Posterior cingulate gyrus (tissue), 11 donors: ENCODE measurements around the gene ANXA4.
"Not testable (repeated sequence)": the region's sequence is repeated elsewhere in the genome, so short reads cannot be mapped to it uniquely, and the experiment has no call there.

Source experiments
- DNase-seq, 10 donors: peaks; one replicate each; pipeline versions ENCODE4 v3.0.0 to v3.0.0-alpha.2; 2020 to 2021; ENCODE audit warnings: mixed read lengths in 3 of 10
- intact Hi-C: fragments of 100-400 bp; cut with DNase I; formaldehyde crosslinking; loops from one replicate; pipeline ENCODE4 v1.15.1; 2023

The ANXA4 gene

DNA sequence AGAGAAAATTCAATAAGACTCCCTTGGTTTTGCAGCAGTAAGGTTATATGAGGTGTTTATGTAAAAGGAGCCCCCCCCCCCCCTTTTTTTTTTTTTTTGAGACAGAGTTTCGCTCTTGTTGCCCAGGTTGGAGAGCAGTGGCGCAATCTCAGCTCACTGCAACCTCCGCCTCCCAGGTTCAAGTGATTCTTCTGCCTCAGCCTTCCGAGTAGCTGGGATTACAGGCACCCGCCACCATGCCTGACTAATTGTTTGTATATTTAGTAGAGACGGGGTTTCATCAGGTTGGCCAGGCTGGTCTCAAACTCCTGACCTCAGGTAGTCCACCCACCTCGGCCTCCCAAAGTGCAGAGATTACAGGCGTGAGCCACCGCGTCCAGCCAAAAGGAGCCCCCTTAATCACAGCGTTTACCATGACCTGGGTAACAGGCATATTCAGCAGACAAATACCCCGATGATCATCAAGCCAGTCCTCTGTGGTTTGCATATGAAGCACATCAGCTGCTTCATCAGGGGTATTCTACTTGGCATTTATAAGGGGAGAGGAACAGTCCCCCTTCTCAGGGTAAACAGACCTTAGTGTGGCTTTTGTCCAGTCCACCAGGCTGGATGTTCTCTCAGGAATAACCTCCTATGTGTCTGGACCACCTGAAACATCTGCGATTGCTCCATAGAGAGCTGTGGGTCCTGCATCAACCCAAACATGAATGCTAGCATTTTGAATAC lies 32.5 kb downstream of the ANXA4 start:
- not testable (repeated sequence) for DNase-seq
- intact Hi-C loops = loop anchor here (5.0 kb wide), 1 partner anchor 38 kb away; no protein-coding TSS in a partner anchor

DNA sequence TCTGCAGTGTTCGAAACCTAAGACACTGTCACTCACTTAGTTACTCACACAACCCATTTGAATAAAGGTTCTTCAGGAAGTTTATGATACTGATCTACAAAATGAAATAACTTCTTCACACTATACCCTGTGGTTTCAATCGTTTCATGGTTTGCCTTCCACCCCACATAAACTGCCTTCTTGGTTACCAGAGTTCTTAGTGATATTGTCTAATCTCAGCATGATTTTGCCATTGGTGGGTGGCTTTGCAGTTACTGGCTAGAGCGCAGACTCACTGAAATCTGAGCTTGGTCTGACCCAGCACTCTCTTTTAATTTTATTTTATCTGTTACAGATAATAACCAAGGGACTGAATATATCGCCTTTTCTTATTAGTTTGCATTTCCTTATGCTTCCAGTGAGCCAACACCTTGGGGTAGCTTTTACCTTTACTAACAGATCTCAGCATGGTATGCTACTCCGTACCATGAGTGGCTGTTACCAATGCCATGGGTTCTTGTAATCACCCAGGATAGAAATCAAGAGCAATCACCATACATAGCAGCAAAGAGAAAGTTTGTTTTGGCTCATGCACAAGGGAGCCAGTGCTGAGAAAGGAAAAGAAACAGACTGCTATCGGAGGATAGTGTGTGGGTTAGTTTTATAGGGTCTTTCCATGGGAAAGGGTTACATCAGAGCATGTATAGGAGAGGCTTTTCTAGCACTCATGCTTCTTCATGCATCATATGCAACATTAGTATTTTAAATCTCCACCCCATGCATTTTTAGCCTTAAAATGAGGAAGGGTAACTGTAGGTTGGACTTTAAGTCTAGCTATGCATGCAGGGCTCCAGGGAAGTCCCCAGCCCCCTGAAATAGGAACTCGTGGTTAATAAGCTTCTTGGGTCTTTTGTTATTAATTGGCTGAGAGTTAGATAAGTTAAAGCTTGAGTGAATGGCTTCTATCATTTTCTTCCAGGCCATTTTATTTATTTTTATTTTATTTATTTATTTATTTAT lies 33.3 kb downstream of the ANXA4 start:
- no peak for DNase-seq
- intact Hi-C loops = loop anchor here (5.0 kb wide), 1 partner anchor 37 kb away; no protein-coding TSS in a partner anchor

DNA sequence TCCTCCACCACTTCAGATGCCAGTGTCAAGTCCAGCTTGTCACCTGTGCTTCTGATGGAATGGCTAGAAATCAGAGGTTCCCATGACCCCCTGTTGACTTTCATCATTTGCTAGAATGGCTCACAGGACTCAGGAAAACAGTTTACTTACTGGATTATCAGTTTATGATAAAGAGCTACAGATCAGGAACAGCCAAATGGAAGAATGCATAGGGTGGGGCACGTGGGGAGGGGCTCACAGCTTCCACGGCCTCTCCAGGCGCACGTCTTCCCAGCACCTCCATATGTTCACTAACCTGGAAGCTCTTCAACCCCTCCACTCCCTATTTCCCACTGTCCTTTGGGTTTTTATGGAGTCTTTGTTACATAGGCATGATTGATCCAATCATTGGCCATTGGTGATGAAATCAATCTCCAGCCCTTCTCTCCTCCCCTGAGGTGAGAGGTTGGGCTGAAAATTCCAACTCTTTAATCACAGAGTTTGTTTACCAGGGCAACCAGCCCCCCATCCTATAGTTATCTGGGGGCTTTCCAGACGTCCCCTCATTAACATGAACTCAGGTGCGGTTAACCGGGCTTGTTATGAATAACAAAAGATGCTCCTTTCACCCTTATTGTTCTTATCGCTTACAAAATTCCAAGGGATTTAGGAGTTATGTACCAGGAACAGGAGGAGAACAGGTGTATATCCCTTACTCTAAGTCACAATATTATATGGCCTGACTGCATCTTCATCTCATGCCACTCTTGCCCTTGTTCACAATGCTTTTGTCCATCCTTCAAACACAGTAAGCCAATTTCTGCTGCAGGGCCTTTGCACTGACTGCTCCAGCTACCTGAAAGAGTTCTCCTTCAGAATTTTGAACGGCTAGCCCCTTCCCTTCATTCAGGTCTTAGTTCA lies 35.2 kb downstream of the ANXA4 start:
- intact Hi-C loops = no loop called here

DNA sequence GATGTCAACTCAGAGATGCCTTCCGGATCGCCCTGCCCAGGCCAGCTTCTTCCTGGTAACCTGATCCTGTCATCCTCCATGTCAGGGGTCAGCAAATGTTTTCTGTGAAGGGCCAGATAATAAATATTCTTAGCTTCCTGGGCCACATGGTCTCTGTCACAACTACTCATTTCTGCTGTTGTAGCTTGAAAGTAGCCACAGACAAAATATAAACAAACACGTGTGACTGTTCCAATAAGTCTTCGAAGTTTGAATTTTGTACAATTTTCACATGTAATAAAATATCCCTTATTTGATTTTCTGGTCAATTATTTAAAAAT lies 35.8 kb downstream of the ANXA4 start:
- DNase-seq = no peak
- intact Hi-C loops = no loop called here

More for the DNA sequence above, 35.2 kb downstream of the ANXA4 start:
- no peak for DNase-seq

DNA sequence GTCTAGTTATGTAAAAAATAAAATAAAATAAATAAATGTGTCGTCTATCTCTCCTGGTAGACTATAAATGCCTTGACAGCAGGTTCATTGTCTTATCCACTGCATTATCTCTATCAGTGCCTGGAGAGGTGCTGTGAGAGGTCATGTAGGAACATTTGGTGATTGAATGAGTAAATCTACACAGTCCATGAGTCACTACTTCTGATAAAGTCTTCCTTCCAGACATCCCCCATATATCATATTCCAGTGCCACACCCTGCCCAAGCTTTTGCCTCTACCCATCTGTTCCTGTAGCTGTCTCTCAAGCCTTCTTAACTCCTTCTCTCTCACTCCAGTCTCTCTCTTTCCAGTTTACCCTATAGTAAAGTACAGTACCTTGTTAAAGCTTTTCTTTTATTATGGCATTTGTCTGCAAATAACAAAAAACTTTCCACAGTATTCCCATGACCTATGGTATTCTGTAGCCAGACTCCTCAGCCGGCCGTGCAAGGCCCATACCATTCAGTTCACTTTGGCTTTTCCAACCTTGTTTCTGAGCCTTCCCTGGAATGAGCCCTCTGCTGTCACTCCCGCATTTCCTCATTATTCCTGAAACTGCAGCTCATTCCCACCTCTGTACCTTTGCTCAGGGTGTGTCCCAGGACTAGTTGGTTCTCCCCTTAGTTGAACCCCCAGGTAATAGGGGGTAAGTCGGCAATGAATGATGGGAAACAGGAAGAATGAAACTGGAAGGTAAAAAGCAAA lies 37.5 kb downstream of the ANXA4 start:
- intact Hi-C loops = no loop called here
- no peak for DNase-seq

DNA sequence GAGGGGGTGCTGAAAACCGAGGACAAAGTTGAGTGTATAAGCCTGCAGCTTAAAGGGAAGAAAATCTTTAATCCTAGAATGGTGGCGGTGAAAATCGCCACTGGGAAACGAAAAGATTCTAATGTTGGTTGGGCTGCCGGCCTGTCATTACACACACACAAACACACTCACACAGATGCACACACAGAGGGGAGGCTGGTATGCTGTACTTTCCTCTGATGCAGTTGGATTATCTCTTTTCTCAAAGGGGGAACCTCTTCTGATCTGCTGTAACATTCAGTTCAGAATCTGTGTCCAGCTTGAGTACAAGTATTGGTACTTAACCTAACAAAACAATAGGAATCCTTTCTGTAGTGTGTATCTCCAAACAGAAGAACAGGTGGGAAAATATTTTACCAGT lies 39.0 kb downstream of the ANXA4 start:
- DNase-seq = no peak
- intact Hi-C loops = no loop called here

DNA sequence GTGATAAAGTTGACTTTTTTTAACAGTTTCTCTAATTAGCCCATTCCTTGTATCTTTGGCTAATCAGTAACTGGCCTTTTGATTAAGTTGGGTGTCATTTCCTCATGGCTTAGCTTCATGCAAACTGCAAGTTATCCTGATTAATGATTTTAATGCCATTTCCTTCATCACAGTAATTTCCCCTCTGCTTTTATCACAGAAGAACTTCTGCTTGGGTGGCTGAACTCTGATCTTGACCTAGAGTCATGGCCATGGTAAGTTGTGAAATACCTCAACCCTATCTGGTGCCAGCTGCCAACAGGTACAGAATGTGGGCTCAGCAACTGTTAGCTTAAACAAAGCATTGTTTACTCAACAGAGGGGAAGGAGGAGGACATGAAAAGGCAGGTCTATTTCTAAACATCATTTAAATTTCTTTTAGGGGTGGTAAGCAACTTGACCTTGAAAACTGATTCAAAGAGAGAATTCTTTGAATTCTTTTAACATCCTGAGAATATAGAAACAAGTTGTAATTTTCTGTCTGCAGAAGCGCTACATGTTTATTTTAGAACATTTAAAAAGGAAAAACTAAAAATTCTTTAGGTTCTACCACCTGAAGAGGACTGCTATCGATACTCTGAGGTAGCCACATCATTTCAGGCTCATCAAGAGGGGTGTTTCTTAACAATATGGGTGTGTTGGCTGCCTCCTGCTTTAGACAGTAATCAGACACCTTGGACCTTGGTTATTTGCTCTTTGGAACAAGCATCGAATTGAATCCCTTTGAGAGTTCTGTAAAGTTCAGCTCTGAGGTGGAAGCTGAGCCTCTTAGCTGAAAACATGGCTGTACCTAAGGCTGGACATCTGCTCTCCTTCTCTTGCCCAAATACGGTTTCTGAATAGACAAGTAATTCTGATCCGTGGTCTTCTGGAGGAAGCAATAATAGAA lies 39.7 kb downstream of the ANXA4 start:
- no peak for DNase-seq
- intact Hi-C loops = no loop called here

DNA sequence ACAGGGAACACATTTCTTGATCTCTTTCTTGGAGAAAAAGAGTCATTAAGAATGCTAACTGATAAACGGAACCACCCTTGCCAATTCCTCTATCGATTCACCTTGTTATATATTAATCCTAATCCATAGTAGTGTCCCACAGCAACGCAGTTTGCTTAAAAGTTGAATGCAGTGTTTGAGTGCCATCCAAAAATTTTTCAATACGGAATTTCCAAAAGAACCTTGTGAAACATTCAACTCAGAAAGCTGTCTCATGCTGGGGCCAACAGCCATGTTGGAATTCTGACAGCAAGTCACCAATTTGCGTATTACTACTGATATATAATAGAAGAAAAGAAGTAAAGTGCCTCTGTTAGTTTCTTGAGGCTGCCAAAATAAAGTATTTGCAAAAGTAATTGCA lies 42.3 kb downstream of the ANXA4 start:
- no peak for DNase-seq

DNA sequence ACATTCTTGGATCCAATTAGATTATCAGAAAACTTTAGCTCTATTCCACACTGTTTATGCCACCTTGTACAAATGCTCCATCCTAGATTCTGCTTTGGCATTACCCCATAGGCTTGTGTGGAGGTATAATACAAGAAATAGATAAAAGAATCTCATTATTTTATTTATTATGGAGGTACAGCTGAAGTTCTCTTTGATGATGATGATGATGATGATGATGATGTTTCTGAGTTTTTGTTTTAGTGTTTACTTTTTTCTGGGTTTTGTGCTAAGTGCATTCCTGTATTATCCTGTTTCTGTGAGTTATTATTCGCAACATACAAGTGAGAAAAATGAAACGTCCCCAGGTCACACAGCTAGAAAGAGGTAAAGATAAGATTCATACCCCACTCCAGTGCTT lies 43.4 kb downstream of the ANXA4 start:
- intact Hi-C loops = no loop called here
- no peak for DNase-seq

More for the DNA sequence above, 42.3 kb downstream of the ANXA4 start:
- intact Hi-C loops = no loop called here

DNA sequence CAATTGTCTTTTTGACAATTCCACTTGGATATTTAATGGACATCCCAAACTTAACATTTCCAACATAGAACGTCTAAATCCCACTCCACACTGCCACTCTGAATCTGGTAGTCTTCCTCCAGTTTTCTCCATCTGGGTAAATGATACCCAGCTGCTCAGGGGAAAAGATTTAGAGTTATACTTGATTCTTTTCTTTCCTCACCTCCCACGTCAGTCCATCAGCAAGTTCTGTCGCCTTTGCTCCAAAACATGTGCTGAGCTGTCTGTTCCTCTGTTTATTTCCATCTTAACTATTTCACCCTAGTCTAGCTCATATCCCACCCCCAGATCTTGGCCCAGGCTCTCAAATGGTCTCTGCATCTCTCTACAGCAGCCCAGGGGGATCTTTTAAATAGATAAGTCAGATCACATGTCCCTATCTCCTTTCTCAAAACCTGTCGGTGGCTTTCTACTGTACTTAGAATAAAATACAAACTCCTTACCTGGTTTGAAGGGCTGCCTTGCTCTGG lies 44.2 kb downstream of the ANXA4 start:
- intact Hi-C loops = loop anchor here (2.0 kb wide), 1 partner anchor 25 kb away; no protein-coding TSS in a partner anchor
- DNase-seq = peak in 2 of 10 donors; percentile 35 to 37

DNA sequence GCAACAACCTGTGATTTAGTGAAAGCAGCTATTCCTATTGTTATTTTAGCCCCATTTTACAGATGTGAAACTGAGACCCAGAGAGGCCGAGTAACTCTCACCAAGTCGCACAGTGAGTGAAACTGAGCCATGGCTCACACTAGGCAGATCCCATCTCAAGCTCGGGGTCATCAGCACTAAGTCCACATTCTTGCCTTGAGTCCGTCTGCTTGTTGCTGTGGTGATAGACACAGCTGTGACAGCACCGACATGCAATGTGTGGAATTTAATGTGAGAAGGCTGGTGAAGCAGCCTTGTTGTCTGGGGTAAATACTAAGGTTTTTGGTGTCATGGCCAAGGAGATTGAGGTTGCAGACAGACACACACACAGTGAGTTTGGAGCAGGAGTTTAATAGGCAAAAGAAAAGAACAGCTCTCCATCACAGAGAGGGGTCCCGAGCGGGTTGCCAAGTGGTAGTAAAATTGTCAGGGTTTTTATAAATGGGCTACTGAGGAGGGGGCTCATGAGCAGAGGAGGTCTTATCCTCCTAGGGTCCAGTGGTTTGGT lies 47.3 kb downstream of the ANXA4 start:
- DNase-seq = no peak
- intact Hi-C loops = no loop called here

DNA sequence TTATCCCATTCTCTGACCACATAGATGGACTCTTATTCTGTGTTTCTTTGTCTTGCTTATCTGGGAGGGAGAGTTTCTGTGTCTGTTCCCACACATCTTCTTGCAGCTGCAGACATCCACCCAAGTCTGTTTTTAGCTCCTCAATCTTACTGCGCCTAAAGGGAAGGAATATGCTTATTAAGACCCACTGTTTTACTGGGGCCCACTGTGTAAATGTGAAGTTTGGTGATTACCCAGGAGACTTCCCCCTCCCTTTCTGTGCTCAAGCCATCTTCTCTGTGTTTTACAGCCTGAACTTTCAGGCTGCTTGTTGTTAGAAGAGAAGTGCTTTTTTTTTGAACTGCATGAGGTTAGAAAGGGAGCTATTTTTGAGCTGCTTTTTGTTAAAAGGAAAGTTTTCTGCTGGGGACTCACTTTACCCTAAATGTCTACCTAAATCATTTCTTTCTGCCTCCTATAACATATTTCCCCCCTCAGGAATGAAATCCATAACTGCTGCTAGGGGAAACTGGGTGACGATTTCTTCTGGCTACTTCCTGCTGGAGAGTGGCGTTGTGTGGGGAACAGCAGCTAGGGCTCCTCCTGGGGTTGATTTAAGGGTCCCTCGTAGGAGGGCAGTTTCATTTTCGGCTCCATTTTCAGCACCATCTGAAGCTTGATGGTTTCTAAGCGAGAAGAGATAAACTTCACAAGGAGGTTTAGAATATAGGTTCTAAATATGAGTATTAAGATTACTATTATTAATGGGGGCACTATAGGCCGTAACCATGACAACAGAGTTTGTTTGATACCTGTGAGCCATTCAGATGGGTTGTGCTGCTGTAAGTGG lies 48.1 kb downstream of the ANXA4 start:
- intact Hi-C loops = no loop called here
- DNase-seq = no peak

DNA sequence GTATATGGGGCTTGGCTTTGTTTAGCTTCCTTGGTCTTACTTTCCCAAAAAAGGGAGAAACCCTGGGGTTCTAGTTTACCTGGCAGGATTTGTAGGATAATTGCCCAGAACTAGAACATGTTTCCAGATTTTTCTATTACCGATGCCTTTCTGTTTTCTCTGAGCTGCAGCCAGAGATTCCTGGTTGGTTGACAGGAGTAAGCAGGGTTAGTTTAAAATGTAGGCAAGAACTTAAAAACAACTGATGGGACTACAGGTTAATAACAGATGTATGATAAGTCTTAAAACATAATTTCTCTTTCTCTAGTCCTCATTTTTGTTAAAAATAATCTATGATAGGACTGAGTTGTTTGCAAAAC lies 48.6 kb downstream of the ANXA4 start:
- intact Hi-C loops = no loop called here
- DNase-seq = no peak

DNA sequence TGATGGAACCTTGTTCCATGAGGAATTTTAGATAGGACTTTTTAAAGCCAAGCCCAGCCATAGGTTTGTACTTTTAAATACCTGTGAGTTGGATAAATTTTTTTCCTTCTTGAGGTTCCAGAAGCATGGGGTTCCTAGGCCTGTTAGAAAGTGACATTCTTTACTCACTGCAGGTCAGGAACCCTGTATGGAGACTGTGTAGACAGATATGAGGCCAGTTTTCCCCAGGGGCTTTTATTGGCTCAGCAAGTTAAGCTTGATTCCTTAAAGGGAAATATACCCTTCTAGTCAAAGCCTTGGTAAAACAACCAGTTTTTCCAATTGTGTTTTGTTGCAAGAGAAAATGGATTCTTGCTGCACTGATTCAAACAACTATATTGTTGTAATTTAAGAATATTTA lies 49.1 kb downstream of the ANXA4 start:
- no peak for DNase-seq
- intact Hi-C loops = no loop called here

DNA sequence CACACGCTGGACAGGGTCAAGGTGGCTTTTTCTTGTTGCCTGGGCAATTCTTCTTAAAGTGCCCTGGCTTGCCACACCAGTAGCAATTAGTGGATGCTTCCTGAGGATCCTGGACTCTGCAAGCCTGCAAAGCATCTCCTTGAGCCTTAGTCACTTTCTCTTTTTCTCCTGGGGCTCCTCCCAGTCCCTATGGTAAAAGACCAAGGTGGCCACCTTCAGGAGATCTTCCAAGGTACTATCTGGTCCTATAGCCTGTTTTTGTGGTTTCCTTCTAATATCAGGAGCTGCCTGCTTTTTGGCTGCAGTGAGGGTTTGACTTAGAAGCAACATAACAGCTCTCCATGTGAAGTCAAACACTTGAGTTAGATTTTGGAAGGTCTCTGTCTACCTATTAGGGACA lies 54.2 kb downstream of the ANXA4 start:
- intact Hi-C loops = no loop called here
- no peak for DNase-seq

DNA sequence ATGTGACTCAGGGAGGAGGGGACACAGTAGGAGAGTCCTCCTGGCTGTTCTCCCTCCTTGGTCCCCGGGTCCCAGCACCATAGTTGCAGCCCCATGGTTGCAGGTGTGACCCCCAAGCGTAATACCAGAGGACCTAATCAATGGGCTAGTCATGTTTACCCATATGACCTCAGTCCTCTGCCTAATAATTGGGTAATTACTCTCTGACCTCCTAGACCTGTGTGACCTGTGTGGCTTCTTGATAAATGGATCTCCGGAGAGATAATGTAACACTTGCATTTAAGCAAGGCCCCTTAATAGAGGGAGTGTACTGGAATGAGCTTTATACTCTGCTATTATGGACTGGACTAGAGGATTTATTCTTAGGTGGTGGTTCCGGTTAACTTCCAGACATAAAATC lies 55.3 kb downstream of the ANXA4 start:
- intact Hi-C loops = no loop called here

DNA sequence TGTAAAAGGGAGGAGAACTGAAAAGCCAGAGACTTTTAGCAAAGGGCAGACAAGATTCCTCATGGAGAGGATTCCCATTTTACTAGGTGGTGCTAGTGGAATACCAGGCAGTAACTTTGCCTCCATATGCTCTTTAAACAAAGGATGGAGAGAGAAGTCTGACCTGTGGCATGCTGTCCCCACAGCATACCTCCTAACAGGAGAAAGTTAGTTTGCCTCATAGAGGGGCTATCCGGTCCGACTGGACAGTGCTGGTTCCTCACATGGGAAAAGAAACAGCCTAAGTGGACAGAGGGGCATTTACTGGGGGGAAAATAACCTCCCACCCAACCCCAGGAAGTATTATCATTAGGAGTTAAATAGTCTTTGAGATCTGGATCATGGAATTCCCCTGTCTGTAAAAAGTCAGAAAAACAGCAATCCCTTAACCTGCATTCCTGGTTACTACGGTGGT lies 55.9 kb downstream of the ANXA4 start:
- no peak for DNase-seq
- intact Hi-C loops = no loop called here

More for the DNA sequence above, 55.3 kb downstream of the ANXA4 start:
- no peak for DNase-seq
